NCI-H510A treated with DMSO at 0.1 percent for 48 hours (cell line): ENCODE measurements around the gene POLR2L.

ENCODE experiments used
- DNase-seq: peaks from one replicate; lab custom pipeline; 2025; lab: John Stamatoyannopoulos, UW

POLR2L gene

DNA sequence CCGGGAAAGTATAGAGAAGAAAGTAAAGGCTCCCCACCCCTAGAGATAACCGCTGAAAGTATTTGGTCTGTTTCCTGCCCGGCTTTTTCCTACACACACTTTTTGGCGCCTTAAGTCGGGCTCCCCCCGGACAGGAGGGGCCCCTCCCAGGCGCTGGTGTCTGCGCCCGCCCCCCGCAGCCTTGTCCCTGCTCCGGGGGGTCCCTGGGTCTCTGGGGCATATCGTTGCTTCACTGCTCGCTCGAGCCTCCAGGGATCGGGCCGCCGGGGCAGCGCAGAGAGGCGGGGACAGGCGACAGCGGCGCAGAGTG lies 15.5 kb downstream of the POLR2L start:
- DNase-seq: no peak

DNA sequence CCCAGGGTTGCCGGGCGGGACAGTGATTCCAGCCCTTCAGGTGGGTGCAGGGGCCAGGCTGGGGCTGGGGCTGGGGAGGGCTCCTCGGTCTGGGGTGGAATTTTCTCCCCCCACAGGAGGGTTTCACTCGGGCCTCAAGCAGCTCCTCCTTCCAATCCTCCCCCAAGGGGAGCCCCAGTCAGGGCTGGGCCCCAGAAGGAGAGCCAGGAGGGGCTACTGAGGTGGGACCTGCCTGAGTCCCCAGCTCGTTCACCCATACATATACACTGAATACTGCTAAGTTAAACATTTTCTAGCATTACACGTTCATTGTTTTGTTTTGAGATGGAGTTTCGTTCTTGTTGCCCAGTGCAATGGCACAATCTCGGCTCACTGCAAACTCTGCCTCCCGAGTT lies 16.1 kb downstream of the POLR2L start:
- DNase-seq: no peak

DNA sequence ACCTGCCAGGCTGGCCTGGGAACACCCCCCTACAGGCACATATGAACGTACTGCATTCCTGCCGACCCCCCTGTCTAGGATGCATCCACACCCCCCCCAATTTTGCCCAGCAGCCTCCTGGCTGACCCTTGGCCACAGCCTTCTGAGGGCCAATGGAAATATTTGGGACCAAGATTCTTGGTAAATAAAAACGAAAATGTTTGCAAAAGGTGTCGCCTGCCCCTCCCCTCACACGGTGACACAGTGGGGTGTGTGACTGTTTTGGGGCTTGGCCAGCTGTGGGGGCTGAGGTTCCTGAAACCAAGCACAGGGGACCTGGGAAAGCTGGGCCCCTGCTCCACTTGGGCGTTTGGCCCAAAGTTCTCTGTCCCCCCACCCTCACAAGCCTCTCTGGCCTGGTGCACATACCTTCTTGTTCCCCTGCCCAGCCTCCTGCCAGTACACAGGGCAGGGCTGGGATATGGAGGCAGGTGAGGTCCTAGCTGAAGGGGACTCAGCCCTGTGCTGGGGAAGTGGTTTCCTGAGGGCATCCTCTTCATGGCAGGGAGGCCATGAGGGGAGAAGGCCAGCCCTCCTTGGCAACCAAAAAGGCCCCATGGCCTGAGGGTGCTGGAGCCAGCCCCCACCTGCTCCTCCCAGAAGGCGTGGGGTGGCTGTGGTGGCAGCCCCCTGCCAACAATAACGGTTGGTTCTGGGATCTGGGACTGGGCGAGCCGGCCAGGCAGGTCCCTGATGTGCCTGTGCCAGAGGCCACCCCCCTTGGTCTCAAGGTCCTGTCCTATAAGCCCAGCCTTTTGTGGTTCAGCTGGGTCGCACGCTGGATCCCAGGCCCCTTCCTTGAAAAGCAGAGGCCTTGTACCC lies 16.7 kb downstream of the POLR2L start:
- no peak for DNase-seq

DNA sequence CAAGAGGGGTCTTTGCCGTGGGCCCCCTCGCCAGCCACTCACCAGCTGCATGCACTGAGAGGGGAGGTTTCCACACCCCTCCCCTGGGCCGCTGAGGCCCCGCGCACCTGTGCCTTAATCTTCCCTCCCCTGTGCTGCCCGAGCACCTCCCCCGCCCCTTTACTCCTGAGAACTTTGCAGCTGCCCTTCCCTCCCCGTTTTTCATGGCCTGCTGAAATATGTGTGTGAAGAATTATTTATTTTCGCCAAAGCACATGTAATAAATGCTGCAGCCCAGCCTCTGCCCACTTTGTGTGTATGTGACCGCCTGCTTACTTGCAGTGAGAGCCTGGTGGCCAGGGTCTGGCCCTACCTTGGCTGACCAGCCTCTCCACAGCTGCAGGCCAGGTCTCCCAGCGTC lies 17.4 kb downstream of the POLR2L start:
- peak; percentile 21 for DNase-seq

DNA sequence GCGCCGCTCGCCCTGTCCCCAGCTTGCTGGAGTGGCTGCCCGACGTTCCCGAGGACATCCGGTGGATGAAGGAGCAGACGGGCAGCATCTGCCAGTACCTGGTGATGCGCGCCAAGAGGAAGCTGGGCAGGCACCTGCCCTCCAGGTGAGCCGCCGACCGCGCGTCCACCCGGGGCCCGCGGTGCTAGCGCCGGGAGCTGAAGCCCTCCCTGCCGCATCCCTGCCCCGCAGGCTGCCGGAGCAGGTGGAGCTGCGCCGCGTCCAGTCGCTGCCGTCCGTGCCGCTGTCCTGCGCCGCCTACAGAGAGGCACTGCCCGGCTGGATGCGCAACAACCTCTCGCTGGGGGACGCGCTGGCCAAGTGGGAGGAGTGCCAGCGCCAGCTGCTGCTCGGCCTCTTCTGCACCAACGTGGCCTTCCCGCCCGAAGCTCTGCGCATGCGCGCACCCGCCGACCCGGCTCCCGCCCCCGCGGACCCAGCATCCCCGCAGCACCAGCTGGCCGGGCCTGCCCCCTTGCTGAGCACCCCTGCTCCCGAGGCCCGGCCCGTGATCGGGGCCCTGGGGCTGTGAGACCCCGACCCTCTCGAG lies 17.9 kb downstream of the POLR2L start:
- peak; percentile 74 for DNase-seq

DNA sequence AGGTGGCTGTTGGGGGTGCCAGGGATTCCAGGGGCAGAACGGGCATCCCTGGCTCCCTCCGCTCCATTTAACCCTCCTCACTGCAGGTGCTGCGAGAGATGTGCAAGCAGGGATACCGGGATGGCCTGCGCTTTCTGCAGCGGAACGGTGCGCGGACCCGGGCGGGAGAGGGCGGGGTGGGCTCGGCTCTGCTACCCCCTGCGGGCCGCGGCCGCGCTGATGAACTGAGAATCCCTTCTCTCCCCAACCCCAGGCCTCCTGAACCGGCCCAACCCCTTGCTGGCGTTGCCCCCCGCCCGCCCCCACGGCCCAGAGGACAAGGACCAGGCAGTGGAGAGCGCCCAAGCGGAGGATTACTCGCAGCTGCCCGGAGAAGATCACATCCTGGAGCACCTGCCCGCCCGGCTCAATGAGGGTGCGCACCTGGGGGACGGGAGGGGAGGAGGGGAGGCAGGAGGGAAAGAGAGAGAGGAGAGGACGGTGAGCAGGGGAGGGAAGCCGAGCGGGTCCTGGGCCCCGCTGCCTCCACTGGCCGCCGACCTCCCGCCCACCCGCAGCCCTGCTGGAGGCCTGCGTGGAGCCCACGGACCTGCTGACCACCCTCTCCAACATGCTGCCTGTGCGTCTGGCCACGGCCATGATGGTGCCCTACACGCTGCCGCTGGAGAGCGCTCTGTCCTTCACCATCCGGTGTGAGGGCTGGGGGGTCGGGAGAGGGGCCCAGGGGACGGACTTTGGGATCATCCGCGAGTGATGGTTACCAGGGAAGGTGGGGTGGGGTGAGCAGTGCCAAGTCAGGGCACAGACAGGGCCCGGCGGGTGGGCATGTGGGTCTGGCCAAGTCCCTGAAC lies 18.7 kb downstream of the POLR2L start:
- peak; percentile 25 for DNase-seq

DNA sequence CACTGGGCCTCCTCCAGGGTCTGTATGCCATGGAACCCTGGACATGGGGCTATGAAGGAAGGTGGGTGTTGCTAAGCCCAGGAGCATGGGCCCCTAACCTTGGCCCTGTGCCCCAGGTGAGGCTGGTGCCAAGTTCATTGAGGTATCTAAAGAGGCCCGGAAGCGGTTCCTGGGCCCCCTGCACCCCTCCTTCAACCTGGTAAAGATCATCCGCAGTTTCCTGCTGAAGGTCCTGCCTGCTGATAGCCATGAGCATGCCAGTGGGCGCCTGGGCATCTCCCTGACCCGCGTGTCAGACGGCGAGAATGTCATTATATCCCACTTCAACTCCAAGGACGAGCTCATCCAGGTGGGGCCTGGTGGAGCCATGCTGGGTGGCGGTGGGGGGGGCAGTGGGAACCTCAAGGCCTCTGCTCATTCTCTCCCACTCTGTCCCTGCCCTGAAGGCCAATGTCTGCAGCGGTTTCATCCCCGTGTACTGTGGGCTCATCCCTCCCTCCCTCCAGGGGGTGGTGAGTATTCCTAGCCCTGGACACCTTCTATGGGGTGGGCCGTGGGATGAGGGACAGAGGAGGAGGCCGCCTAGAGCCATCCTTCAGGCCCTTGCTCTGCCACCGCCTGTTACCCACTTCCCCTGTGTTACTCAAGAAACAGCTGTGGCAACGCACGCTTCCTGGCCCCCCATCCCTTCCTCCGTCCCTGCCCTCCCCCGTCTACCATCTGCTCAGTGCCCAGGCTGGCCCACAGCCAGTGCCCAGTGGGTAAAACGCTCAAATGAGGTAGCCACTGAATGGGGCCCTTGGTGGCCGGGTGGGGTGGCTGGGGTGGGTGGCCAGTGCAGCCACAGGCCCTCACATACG lies 20.6 kb downstream of the POLR2L start:
- DNase-seq: no peak

DNA sequence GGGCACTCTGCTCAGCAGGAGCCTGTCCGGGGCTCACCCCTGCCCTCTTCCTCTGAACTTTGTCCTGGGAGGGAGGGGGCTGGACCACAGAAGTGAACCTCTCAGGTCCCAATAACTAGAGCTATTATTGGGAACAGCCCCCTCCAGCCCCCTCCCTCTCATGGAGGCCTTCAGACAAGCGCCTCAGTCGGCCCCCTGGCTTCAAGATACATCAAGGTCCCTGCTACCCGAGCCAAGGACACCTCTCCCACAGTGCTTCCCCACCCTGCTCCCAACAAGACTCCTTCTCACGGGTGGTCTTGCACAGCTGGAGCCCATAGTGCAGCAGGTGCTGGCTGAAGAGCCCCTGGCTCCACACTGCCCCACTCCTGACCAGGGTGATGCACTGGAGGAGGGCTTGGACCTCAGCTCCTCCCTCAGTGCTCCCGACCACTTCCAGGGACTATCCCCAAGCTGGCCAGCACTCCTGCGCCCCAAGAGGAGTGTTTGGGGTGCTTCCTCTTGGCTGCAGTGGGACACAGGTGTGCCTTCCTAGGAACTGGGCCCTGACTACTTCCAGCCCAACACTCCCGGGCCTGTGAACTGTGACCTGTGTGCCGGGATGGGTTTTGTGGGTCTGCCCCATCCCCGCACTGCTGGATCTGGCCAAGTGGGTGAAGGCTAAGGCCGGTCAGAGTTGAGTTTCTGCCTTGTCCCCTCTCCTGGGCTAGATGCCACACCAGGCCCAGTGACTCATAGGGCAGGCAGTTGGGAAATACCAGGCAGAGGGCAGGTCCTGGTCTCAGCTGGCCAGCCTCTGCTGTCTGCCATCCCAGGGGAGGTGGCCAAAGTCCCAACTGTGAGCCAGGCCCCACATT lies 21.4 kb downstream of the POLR2L start:
- no peak for DNase-seq

DNA sequence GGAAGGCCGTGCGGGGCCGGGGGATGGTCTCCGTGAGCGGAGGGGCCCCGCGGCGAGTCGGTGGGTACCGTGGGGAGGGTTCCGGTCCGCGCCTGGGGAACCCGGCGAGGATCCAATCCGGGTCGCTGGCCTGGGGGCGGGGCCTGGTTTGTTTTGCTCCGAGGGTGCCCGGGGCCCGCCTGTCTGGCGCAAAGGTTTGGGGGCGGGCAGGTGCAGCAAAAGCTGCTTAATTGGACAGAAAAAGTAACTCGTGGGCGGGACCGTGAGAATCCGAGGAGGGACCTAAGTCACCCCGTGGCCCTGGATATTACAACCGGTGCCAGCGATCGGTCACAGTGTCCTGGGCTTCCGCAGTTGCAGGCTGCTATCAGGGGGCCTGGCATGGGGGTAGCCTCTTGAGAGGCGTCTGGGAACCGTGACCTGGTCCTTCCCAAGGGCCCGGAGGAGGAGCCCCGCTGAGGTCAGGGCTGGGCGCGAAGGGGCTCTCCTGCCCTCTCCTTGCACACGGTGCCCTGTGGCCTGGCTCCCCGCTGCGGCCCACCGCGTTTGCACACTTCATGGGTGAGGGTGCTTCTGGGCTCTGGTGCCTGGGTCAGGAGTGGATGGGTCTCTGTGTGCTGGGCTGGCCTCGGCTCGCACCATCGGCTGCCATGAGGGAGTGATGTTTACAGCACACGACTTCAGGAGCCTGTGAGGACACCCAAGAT lies 22.2 kb downstream of the POLR2L start:
- peak; percentile 71 for DNase-seq

DNA sequence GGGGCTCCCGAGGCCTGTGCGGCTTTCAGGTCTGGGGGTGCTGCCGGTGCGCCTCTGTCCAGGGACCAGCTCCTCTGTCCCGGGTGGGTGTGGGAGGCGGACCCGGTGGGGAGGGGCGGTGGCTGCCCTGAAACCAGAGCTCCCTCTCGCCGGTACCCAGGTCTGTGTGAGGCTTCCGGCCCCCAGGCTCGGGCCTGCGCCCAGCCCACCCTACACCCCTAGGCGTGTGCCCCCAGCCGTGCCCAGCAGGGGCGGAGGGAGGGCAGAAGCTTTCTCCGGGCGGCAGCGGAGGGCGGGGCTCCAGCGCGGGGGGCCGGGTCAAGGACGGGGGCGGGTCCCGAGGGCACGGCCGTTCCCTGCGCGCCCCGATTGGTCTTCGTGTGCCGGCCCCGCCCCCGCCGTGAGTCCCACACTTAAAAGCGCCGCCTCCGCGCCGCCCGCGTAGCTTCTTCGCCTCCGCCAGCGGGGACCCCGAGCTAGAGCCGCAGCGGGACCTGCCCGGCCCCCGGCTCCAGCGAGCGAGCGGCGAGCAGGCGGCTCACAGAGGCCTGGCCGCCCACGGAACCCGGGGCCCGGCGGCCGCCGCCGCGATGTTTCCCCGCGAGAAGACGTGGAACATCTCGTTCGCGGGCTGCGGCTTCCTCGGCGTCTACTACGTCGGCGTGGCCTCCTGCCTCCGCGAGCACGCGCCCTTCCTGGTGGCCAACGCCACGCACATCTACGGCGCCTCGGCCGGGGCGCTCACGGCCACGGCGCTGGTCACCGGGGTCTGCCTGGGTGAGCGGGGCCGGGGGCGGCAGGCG lies 23.0 kb downstream of the POLR2L start:
- peak; percentile 44 for DNase-seq

DNA sequence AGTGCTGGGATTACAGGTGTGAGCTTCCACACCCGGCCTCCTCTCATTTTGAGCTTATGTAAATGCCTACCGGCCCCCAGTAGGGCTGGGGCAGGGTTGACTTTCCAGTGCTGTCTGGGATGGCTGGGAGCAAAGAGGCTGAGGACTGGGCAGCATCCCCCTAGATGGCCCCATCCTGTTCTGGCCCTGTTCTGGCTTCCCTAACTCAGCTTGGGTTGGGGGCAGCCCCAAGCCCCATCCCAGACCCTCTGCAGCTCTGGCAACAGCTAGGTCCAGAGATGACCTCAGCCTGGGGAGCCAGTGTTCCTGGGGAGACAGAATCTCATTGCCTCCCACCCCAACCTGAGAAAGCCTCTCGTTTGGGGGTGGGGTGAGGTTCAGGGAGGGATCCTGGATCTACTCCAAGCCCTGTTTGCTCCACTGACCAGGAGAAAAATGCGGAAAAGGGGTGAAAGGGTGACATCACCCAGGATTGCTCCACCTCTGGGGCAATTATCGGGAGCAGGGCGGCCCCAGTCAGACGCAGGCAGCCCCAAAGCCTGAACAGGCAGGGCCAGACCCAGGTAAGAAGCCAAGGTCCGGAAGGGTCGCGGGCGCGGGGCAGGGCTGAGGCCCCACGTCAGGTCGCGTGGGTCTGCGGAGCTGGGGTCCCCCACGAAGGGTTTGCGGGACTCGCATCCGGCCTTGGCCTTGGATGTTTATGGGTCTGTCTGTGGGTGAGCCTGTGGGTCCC lies 23.8 kb downstream of the POLR2L start, which contains the start of gene PNPLA2:
Gene PNPLA2, plus strand, starts transcription at position 519 of the 733 bp plus-strand sequence. CDS start 805 bp downstream, outside the sequence.
- DNase-seq: no peak

DNA sequence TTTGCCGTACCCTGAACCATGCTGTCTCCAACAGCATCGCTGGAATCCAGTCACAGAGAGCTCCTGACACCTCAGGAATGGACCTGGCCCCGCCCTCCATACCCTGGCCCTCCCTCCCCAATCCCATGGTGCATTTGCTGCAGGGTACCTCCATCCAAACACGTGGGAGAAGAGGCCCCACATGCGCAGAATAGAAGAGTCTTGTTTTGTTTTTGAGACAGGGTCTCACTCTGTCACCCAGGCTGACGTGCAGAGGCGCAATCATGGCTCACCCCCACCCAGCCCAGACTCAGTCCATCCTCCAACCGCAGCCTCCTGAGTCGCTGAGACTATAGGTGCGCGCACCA lies 25.9 kb downstream of the POLR2L start:
- no peak for DNase-seq

DNA sequence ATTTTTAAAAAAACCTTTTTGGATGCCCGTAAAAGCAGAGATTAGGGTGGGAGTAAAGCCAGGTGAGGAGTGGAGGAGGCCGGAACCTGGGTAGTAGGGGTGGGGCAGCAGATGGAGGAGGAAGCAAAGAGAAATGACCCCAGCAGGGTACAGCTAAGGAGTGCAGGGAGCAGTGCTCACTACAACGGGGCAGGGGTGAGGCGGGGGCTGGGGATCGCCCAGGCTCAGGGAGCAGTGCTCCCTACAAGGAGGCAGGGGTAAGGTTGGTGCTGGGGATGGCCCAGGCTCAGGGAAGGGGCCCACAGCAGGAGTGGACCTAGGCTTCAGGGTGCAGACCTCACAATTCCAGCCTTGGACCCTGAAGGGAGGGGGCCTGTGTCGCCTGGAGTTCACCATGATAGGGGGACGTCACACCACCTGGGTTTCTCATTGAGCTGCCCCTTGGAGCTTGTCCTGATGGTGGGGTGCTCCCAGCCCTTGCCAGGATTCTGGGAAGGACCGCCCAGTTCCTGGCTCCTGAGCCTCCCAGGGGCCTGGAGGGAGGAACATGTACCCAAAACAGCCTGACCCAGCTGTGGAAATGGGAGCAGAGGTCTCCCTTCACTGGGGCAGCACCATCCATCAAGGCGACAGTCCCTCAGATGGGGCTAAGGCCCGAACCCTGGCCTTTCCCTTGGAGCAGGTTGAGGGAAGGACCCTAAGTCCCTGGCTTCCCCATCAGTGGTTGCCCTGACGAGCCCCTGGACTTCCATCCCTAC lies 26.5 kb downstream of the POLR2L start:
- no peak for DNase-seq

DNA sequence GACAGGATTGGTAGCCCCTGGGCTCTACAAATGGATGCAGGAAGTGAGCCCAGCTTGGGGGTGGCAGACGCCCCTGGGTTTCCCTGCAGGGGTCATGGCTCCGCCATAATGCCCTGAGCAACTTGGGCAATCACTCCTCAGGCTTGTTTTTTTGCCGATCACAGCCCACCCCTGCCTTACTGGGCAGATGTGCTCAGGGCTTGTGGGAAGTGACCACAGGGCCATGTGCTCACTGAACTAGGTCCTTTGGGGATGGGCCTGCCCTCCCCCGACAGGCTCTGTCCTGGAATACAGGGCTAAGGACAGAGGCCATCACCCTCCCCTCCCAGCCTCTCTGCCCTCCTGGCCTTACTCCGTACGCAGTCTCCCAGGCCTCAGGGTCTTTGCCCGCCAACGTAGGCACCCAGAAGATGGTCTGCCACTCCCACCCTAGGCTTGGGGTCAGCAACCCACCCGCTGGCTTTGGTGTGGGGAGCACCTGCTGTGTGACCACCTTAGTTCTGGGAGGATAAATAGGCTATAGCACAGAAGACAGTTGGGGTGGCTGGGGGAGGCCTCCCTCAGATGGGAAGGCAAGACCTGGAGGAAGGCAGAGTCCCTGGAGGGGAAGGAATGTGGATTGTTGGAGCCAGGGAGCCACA lies 28.8 kb downstream of the POLR2L start:
- DNase-seq: no peak

DNA sequence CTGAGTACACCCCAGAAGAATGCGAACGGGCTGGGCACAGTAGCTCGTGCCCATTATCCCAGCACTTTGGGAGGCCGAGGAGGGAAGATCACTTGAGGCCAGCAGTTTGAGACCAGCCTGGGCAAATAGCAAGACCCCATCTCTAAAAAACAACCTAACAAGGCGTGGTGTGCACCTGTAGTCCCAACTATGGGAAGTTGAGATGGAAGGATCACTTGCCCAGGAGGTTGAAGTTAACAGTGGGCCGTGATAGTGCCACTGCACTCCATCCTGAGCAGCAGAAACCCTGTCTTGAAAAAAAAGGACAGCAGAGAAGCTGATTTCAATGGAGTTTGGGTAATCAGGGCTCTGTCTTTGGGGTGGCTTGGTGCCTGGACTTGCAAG lies 29.3 kb downstream of the POLR2L start:
- no peak for DNase-seq

DNA sequence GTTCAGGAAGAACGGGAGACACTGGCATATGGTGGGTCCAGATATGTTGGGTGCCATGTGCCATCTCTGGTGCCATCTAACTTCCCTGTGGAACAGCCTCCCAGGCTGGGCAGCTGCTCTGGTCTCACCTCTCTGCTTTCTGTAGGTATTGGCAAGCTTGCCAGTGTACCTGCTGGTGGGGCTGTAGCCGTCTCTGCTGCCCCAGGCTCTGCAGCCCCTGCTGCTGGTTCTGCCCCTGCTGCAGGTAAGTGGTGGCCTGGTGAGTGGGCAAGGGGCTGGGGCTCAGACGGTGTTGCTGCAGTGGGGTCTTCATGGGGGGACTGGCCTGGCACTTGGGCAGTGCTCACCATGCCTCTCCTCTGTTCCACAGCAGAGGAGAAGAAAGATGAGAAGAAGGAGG lies 29.9 kb downstream of the POLR2L start:
- DNase-seq: no peak

DNA sequence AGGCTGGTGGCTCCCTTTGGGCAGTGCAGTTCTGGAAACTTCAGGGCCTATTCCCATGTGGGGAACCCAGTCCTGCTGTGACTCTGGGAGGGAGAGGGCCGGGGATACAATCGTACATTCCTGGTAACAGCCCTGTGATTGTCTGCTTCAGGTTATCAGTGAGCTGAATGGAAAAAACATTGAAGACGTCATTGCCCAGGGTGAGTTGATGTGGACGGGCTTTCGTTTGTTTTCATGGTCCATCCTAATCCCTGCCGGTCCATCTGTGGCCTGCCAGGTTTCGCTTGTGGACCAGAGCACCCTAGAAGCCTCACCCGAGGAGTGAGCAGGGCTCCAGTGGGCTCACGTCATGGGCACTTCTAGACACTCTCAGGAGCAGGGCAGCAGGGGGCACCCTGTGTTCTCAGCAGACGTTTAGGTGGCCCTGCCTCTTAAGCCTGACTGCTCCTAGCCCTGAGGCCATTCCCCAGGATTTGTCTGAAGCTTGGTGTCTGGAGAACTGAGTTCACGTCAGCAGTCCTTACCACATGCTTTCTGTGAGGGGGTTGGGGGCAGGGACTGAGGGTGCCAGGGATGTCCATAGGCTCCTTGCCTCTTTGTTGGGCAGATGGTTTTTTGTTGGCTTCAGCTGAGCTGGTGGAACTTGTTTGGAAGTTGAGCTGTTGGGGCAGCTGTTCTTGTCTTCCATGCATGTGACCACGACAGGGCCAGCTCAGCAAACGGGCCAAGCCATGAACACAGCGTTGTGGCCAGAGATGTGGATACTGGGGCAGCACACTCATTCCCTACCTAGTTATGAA lies 30.7 kb downstream of the POLR2L start:
- no peak for DNase-seq
